Hepatocyte (in vitro differentiated cells): ENCODE results near the gene BZW1.

Experiments used
- CTCF ChIP-seq: fragments of 200-600 bp; sonication (generic); IDR thresholded peaks from 2 replicates; pipeline ENCODE4 v1.5.1; 2016; ENCODE audit warnings: antibody characterized with exemption, mild to moderate bottlenecking; ENCODE audit not compliant: poor library complexity
- EZH2 ChIP-seq: fragments of 200-600 bp; sonication (generic); IDR thresholded peaks from 2 replicates; pipeline ENCODE4 v1.6.1; 2016; ENCODE audit warnings: antibody characterized with exemption, mild to moderate bottlenecking, borderline replicate concordance
- EZH2phosphoT487 ChIP-seq: fragments of 200-600 bp; sonication (generic); IDR thresholded peaks from one replicate; pipeline ENCODE4 v1.6.1; 2018; ENCODE audit warnings: antibody characterized with exemption, mild to moderate bottlenecking, low read depth, moderate library complexity; ENCODE audit not compliant: unreplicated experiment, severe bottlenecking

GRCh38 chr2:200812122-200813022, 662 bp downstream of the BZW1 start:
- TF ChIP-seq CTCF (peak; percentile 72), EZH2 (no peak), EZH2phosphoT487 (no peak)
